Measurements from ENCODE around the gene GRIFIN.
"Not testable (repeated sequence)": the region's sequence is repeated elsewhere in the genome, so short reads cannot be mapped to it uniquely, and the experiment has no call there.

GRIFIN gene

GRCh38 chr7:2477447-2478398 is 1.5 kb upstream of the GRIFIN start:
- DNase-seq = peak; percentile 76

- DNase-seq = no peak
Observed at GRCh38 chr7:2476776-2477446, 713 bp upstream of the GRIFIN start.

- no peak for DNase-seq
Observed at GRCh38 chr7:2475678-2476015, 551 bp downstream of the GRIFIN start.

- no peak for DNase-seq
Observed at GRCh38 chr7:2474813-2475677, 1.2 kb downstream of the GRIFIN start.

- DNase-seq = no peak
Observed at GRCh38 chr7:2474224-2474623, 2.0 kb downstream of the GRIFIN start.

GRCh38 chr7:2473496-2474180 is 2.6 kb downstream of the GRIFIN start:
- no peak for DNase-seq

- DNase-seq = no peak
Observed at GRCh38 chr7:2472739-2473138, 3.5 kb downstream of the GRIFIN start.

- DNase-seq = no peak
Observed at GRCh38 chr7:2471396-2471795, 4.8 kb downstream of the GRIFIN start.

GRCh38 chr7:2471022-2471329 is 5.2 kb downstream of the GRIFIN start:
- DNase-seq = no peak

GRCh38 chr7:2470204-2471021 is 5.8 kb downstream of the GRIFIN start:
- no peak for DNase-seq

- not testable (repeated sequence) for DNase-seq
Observed at GRCh38 chr7:2469460-2470203, 6.6 kb downstream of the GRIFIN start.

- DNase-seq = no peak
Observed at GRCh38 chr7:2468227-2468626, 8.0 kb downstream of the GRIFIN start.

GRCh38 chr7:2466675-2467074 is 9.5 kb downstream of the GRIFIN start:
- no peak for DNase-seq

GRCh38 chr7:2465928-2466327 is 10.3 kb downstream of the GRIFIN start:
- DNase-seq = no peak

- no peak for DNase-seq
Observed at GRCh38 chr7:2462731-2463130, 13.5 kb downstream of the GRIFIN start.

GRCh38 chr7:2461268-2462026 is 14.8 kb downstream of the GRIFIN start:
- no peak for DNase-seq

- DNase-seq = no peak
Observed at GRCh38 chr7:2460641-2461040, 15.6 kb downstream of the GRIFIN start.

- DNase-seq = no peak
Observed at GRCh38 chr7:2460188-2460587, 16.0 kb downstream of the GRIFIN start.

- no peak for DNase-seq
Observed at GRCh38 chr7:2459674-2460073, 16.5 kb downstream of the GRIFIN start.

GRCh38 chr7:2453849-2454248 is 22.3 kb downstream of the GRIFIN start:
- not testable (repeated sequence) for DNase-seq

Measured in activated CD8-positive, alpha-beta memory T cell treated with anti-CD3 and anti-CD28 coated beads, Interleukin-2, amount 50 U/mL, for 48 hours (primary cell).